HG03103 (cell line): ENCODE results near the gene CCDC9B.

Source experiments
- ATAC-seq: cut with Tn5 transposase; IDR thresholded peaks from one replicate; pipeline ENCODE4 v1.9.1; 2021; ENCODE audit warnings: low read depth; ENCODE audit not compliant: unreplicated experiment

CCDC9B gene

GRCh38 chr15:40293905-40294895 lies 46.5 kb downstream of the CCDC9B start:
- ATAC-seq: no peak

- ATAC-seq: no peak
Measured at GRCh38 chr15:40293006-40293405, 47.7 kb downstream of the CCDC9B start.

GRCh38 chr15:40292246-40292645 lies 48.5 kb downstream of the CCDC9B start:
- no peak for ATAC-seq

- no peak for ATAC-seq
Measured at GRCh38 chr15:40290918-40291574, 49.7 kb downstream of the CCDC9B start.

- no peak for ATAC-seq
Measured at GRCh38 chr15:40290545-40290917, 50.2 kb downstream of the CCDC9B start.

- no peak for ATAC-seq
Measured at GRCh38 chr15:40289140-40289775, 51.5 kb downstream of the CCDC9B start.

- no peak for ATAC-seq
Measured at GRCh38 chr15:40287968-40288367, 52.8 kb downstream of the CCDC9B start.

- no peak for ATAC-seq
Measured at GRCh38 chr15:40287505-40287904, 53.2 kb downstream of the CCDC9B start.

GRCh38 chr15:40286794-40287193 lies 53.9 kb downstream of the CCDC9B start:
- no peak for ATAC-seq

- ATAC-seq: no peak
Measured at GRCh38 chr15:40286061-40286532, 54.6 kb downstream of the CCDC9B start.

- ATAC-seq: no peak
Measured at GRCh38 chr15:40285554-40286011, 55.2 kb downstream of the CCDC9B start.

- no peak for ATAC-seq
Measured at GRCh38 chr15:40285151-40285550, 55.6 kb downstream of the CCDC9B start.

GRCh38 chr15:40283615-40284300 lies 57.0 kb downstream of the CCDC9B start:
- no peak for ATAC-seq

- ATAC-seq: no peak
Measured at GRCh38 chr15:40282869-40283614, 57.7 kb downstream of the CCDC9B start, which contains the start of gene ANKRD63. Gene ANKRD63, minus strand, starts transcription at chr15:40283064. Its CDS starts 478 bp downstream, at chr15:40282586.

- ATAC-seq: no peak
Measured at GRCh38 chr15:40282147-40282868, 58.4 kb downstream of the CCDC9B start.

- ATAC-seq: no peak
Measured at GRCh38 chr15:40281801-40282146, 59.0 kb downstream of the CCDC9B start.
